CD4-positive, alpha-beta T cell treated with Interleukin-6 at 100 ng/mL for 8 hours (primary cell): ENCODE data around the gene PRODH.
"Not testable (repeated sequence)": the region's sequence is repeated elsewhere in the genome, so short reads cannot be mapped to it uniquely, and the experiment has no call there.

Experiments
- DNase-seq: peaks from one replicate; pipeline ENCODE4 v3.0.0-alpha.2; 2020; ENCODE audit warnings: mixed read lengths, low spot score

PRODH gene

GRCh38 chr22:18968011-18968749 is 32.1 kb upstream of the PRODH start:
- DNase-seq: no peak

- not testable (repeated sequence) for DNase-seq
These were observed 31.4 kb upstream of the PRODH start for GRCh38 chr22:18967391-18968010.

DNA sequence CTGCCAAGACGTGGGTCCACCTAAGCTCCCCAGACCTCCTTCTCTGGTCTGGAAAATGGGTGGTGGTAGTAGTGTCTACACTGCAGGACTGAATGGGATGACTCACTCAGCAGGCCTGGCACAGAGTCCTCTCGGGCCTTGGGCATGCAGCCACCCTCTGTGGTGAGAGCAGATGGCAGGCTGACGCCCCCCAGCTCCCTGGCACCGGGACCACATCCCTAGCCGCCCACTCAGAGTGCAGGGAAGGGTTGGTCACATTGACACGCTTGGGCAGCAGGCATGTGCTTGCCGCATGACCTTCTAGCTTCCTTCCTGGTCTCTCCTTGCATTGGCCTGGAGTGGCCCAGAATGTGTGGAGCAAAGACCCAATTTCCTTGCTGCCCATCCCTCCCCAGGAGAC is 30.7 kb upstream of the PRODH start:
- no peak for DNase-seq

GRCh38 chr22:18965526-18966421 is 29.7 kb upstream of the PRODH start:
- no peak for DNase-seq

DNA sequence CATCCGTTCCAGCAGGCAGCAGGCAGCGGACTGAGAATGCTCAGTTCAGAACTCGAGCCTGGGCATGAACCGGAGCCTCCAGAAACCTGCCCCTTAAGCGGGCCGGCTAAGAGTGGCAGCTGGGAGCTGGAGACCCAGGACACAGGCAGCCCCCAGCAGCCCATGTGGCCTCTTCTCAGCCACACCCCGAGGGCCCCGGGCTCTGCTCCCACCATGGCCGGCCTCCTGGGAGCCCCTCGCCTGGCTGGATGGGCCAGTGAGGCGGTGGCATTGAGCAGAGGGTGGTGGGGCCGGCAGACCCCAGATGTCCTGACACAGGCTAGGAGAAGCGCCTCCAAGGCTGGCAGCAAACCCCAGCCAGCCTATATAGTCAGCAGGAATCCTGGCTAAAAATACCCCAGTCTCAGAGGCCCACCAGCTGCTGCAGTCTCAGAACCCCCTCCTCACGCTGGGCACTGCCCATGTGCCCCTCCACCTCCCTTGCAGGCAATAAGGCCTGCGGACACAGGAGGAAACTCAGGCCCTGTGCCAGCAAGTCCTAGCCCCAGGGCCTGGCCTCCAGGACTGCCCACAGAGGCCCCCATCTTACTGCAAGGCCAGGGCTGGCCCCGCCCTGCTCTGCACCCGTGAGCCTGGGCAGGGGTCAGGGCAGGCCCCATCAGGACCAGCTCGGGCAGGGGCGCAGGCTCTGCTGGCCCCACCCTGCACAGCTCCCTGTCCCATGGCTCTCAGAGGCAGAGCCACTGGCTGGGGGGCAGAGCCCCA is 28.6 kb upstream of the PRODH start:
- not testable (repeated sequence) for DNase-seq

DNA sequence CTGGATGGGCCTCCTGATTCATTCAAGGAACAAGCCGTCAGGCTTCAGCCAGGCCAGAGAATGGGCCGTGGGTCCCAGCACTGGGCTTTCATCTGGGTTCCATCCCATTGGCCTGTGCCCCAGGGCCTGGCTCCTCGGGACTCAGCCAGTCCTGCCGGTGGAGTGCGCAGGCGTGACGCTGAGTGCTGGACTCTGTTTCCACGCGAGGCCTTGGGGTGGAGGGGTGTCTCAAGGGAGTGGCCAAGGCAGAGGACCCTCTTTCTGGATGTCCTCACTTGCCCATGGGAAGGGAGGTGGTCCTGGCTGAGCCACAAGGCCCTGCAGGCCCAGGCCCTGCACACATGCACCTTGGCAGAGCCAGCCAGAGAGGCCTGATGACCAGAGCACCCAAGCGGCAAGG is 28.0 kb upstream of the PRODH start:
- DNase-seq: not testable (repeated sequence)

DNA sequence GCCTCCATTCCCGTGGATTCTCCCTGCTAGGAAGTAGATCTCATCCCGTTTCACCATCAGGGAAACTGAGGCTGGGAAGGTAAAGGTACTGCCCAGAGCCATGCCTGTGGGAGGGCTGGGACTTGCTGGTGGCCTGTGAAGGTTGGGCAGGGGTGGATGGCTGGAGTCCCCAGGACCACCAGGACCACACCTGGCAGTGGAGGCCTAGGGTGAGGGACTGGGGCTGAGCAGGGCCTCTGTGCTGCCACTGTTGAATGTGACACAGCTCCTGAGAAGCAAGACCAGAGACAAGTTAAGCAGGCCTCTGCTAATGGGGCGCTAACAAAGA is 26.2 kb upstream of the PRODH start:
- DNase-seq: no peak

GRCh38 chr22:18961632-18962307 is 25.7 kb upstream of the PRODH start:
- not testable (repeated sequence) for DNase-seq

GRCh38 chr22:18961201-18961600 is 25.1 kb upstream of the PRODH start:
- not testable (repeated sequence) for DNase-seq

- DNase-seq: not testable (repeated sequence)
These were observed 24.2 kb upstream of the PRODH start for GRCh38 chr22:18960166-18960820.

GRCh38 chr22:18959741-18960140 is 23.6 kb upstream of the PRODH start:
- not testable (repeated sequence) for DNase-seq

DNA sequence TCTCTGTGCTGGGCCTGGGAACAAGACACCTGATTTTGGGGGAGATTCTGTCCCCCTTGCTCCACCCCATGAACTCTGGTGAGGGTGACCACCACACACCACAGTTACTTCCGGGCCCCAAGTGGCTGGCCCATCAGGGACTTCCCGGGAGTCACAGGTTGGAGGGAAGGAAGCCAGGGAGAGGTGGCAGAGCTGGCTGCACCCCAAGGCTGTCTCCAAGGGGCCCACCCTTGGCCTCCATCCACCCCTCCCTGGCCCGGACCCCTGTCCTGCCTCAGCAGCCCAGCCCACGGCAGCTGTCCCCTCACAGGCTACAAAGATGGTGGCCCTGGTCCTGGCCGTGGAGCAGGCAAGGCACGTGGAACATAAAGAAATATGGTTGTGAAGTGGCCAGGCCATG is 23.2 kb upstream of the PRODH start:
- not testable (repeated sequence) for DNase-seq

GRCh38 chr22:18958738-18959137 is 22.6 kb upstream of the PRODH start:
- DNase-seq: not testable (repeated sequence)

DNA sequence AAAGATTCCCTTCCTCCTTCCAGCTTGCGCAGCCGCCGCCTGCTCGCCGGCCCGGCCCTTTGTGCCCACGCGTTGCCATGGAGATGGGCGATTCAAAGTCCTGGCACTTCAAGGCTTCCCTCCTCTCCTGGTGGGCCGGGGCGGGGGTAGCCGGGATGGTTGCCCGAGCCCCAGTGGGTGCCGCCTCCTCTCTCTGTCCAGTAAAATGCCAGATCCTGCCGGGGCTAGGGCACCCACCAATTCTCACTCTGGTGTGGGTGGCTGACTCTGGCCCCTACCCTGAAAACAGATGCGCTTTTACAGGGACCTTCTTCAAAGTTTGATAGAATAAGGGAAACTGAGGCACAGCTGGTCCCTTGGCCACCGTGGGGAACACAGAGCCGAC is 22.2 kb upstream of the PRODH start:
- not testable (repeated sequence) for DNase-seq

- DNase-seq: not testable (repeated sequence)
These were observed 21.7 kb upstream of the PRODH start for GRCh38 chr22:18957621-18958320.

DNA sequence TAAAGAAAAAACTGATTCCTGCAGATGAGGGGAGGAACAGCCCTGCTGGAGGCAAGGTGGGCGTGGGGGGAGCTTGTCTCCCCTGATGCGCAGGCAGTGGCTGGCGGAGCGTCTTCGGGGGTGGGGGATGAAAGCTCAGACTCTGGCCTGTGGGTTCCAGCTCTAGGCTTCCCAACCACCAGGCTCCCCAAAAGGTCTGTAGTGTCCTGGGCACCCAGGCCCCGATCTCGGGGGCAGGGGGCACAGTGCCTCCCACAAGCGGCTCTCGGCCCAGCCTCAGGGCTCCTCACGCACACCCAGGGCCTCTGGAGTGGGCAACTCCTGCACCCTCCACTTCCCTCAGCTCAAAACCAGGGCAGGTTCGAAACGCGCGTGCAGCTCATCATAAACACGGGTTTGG is 20.9 kb upstream of the PRODH start:
- DNase-seq: not testable (repeated sequence)

DNA sequence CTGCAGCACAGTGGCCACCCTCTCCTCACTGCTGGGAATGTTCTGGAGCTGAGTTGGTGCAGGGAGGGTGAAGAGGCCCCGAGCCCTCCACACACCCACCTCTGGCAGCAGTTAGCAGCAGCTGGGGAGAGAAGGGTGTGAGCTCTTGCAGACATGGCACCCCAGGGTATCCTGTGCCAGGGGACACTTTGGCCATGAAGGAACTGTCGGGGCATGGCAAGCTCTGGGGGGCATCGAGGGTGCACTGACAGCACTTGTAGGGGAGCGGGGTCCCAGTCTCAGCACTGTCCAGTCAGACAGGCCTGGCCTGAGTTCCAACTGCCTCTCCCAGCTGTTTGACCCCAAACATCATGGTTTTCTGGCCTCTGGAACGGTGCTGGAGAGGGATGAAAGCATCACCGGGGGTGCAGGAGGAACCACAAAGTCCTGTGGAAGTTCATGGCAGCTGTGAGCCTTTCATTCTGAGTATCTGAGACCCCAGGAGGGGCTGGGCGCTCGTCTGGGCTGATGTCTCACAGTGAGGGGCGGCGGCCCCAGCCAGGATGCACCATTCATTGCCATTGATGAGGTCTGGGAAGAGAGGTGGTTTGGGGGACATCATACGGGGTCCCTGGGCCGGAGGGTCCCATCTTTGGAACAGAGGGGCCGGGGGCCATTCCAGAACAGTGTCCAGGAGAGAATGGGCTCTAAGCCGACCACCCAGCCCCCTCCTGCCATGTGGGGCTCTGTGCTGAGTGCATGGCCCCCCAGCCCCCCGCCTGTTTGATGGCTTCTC is 20.2 kb upstream of the PRODH start:
- DNase-seq: not testable (repeated sequence)

DNA sequence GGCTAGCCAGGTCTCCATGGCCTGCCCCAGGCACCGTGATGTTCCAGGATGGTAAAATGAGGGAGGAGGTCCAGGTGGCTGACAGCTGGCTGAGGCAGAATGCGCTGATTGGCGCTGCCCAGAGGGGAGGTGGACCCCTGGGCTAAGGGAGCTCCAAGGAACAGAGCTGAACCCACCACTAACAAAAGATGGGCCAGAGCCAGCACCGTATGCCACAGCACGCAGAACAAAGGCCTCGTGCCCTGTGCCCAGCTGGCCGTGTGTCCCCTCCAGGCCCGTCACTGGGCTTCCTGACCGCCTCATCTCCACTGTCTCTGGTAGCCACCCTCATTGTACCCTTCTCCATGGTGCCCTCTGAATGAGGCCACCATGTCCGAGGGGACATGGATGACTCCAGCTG is 19.6 kb upstream of the PRODH start:
- no peak for DNase-seq

DNA sequence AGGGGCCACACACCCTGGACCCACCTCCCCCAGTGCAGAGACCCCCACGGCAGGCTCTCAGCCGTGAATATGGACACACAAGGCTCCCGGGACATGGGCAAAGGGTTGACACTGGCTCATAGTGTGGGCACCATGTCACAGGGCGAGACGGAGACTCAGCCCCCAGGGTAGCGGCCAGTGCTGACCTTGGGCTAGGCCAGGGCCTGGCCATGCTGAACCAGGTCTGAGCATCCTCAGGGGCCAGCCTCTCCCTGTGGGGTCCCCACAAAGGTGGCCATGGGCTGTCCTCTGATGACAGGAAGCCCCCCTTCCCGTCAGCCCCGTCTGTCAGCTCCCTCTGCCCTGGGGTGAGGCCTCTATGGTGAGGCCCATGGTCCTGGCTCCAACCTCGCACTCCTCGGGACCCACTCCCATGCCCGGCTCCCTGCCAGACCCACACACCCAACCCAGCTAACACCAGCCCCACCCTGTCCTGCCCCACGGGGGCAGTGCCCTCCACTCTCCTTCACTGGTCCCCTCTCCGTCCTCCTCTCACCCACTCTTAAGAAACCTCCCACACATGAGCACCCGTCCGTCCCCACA is 19.0 kb upstream of the PRODH start:
- no peak for DNase-seq
